Measurements from ENCODE around the gene LAMC1.

Gene LAMC1

GRCh38 chr1:182985876-182986275 is 37.3 kb upstream of the LAMC1 start:
- no peak for TF ChIP-seq CTCF (IDR thresholded peaks at IDR 0.05; ENCODE audit: low read depth, low read length, missing control alignments)
- H3K4me3 ChIP-seq (ENCODE audit: low read depth, low read length) = no peak overlapping the region
- no peak for DNase-seq (ENCODE audit: low read depth)
- in situ Hi-C loops (cut with HindIII; ENCODE audit: low sequenced_read_pairs) = no loop called here

GRCh38 chr1:182990413-182991144 is 32.6 kb upstream of the LAMC1 start:
- in situ Hi-C loops (cut with HindIII; ENCODE audit: low sequenced_read_pairs) = no loop called here
- TF ChIP-seq CTCF (IDR thresholded peaks at IDR 0.05; ENCODE audit: low read depth, low read length, missing control alignments) = no peak
- no peak for DNase-seq (ENCODE audit: low read depth)
- H3K4me3 ChIP-seq (ENCODE audit: low read depth, low read length) = no peak overlapping the region

- no peak for DNase-seq (ENCODE audit: low read depth)
- in situ Hi-C loops (cut with HindIII; ENCODE audit: low sequenced_read_pairs) = no loop called here
- TF ChIP-seq CTCF (IDR thresholded peaks at IDR 0.05; ENCODE audit: low read depth, low read length, missing control alignments) = no peak
- no peak overlapping the region for H3K4me3 ChIP-seq (ENCODE audit: low read depth, low read length)
These were observed 29.5 kb upstream of the LAMC1 start for GRCh38 chr1:182993746-182994145.

- H3K4me3 ChIP-seq (ENCODE audit: low read depth, low read length) = no peak overlapping the region
- DNase-seq (ENCODE audit: low read depth) = no peak
- TF ChIP-seq CTCF (IDR thresholded peaks at IDR 0.05; ENCODE audit: low read depth, low read length, missing control alignments) = no peak
- in situ Hi-C loops (cut with HindIII; ENCODE audit: low sequenced_read_pairs) = no loop called here
These were observed 27.3 kb upstream of the LAMC1 start for GRCh38 chr1:182995894-182996293.

GRCh38 chr1:182996816-182997215 is 26.4 kb upstream of the LAMC1 start:
- H3K4me3 ChIP-seq (ENCODE audit: low read depth, low read length) = no peak overlapping the region
- in situ Hi-C loops (cut with HindIII; ENCODE audit: low sequenced_read_pairs) = no loop called here
- no peak for TF ChIP-seq CTCF (IDR thresholded peaks at IDR 0.05; ENCODE audit: low read depth, low read length, missing control alignments)
- no peak for DNase-seq (ENCODE audit: low read depth)

- no peak overlapping the region for H3K4me3 ChIP-seq (ENCODE audit: low read depth, low read length)
- in situ Hi-C loops (cut with HindIII; ENCODE audit: low sequenced_read_pairs) = no loop called here
- TF ChIP-seq CTCF (IDR thresholded peaks at IDR 0.05; ENCODE audit: low read depth, low read length, missing control alignments) = no peak
- DNase-seq (ENCODE audit: low read depth) = no peak
These were observed 24.7 kb upstream of the LAMC1 start for GRCh38 chr1:182998482-182998881.

Measured in astrocyte of the cerebellum (primary cell).